Measurements from ENCODE around the gene CIRBP. TPM values are rescaled to one million over a fixed set of nuclear protein-coding genes. Genes with fewer than 3 reads are reported as not detected.

CIRBP gene
- total RNA-seq, 1 experiment from 2014 or later: 141 TPM

DNA sequence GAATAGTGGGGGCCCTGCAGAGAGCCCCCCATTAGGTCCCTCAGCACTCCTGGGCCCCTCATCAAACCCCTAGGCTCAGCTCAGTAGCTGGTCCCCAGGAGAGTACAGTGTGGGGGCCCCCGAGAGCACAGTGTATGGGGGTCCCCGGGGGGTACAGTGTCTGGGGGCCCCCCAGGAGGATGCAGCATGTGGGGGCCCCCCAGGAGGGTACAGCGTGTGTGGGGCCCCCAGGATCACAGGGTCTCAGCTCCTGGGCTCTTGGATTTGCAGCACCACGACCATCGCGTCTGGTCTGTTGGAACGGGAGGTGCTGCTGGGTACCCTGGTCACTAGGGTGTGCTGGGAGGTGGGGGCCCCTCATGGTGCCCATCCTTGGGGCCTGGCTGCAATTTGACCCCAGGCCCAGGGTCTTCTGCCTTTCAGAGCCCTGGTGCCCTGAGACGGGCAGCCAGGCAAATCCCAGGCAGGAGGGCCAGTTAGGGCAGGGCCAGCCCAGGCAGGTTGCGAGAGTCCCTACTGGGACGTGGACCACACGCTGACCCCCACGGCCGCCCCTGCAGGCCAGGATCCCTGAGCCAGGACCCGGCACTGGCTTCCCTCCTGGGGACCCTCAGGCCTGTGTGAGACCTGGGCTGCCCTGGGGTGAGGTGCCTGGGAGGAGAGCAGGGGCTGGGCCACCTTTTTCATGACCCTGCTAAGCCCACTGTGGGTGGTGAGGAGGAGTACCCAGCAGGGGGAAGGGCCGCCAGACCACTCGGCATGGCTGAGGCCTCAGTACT is 44.9 kb upstream of the CIRBP start:
- Histone ChIP-seq H3K36me3 (ENCODE audit: insufficient read depth, low read length) (no peaks in the 10 kb centered on the region), H3K9me2 (replicated peaks; ENCODE audit: insufficient read depth, low read length) (no peaks in the 10 kb centered on the region)

DNA sequence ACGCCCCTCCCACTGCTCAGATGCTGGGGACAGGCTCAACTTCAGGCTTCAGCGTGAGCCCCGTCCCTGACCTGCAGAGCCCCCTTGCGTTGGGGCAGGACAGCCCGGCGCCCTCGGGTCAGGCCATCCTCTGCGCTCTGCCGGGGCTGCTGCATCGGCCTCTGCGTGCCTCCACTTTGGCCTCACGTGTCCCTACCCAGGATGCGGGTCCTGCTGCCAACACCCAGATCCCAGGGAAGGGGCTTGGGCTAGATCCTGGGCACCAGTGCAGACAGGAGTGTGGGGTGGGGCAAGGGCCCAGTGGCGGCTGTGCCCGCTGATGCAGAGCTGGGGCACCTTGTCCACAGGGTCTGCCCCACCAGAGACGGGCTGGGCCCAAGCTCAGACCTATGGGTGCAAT is 44.3 kb upstream of the CIRBP start:
- Histone ChIP-seq H3K36me3 (ENCODE audit: insufficient read depth, low read length) (no peaks in the 10 kb centered on the region), H3K4me1 (ENCODE audit: low read length) (peaks cover 13% of the 10 kb centered on the region), H3K27me3 (ENCODE audit: low read length) (no peaks in the 10 kb centered on the region), H3K4me3 (ENCODE audit: low read length) (no peak overlapping the region), H3K9ac (ENCODE audit: low read length) (no peak overlapping the region), H3K9me2 (replicated peaks; ENCODE audit: insufficient read depth, low read length) (no peaks in the 10 kb centered on the region), H3K4me2 (ENCODE audit: low read depth, low read length, poor library complexity, severe bottlenecking) (no peak overlapping the region), H3K9me3 (ENCODE audit: low read length) (no peaks in the 10 kb centered on the region), H3K79me2 (ENCODE audit: low read length) (0 out of 2 replicates have a peak, but pooled peaks cover 4% of the 10 kb centered on the region), H3K27ac (ENCODE audit: low read length) (no peak overlapping the region), H4K20me1 (ENCODE audit: insufficient read depth, low read depth, low read length) (peaks cover 6% of the 10 kb centered on the region; the same call in 1 of the 2 replicates), H2AFZ (ENCODE audit: low read length) (no peak overlapping the region)
- no peak for DNase-seq

More for the DNA sequence above, 44.9 kb upstream of the CIRBP start:
- H3K79me2 ChIP-seq (ENCODE audit: low read length): 0 out of 2 replicates have a peak, but pooled peaks cover 4% of the 10 kb centered on the region
- no peak overlapping the region for H3K4me2 ChIP-seq (ENCODE audit: low read depth, low read length, poor library complexity, severe bottlenecking)
- no peak overlapping the region for H3K27ac ChIP-seq (ENCODE audit: low read length)
- no peak overlapping the region for H2AFZ ChIP-seq (ENCODE audit: low read length)
- H3K4me3 ChIP-seq (ENCODE audit: low read length): no peak overlapping the region
- H4K20me1 ChIP-seq (ENCODE audit: insufficient read depth, low read depth, low read length): peaks cover 6% of the 10 kb centered on the region; the same call in 1 of the 2 replicates
- no peaks in the 10 kb centered on the region for H3K27me3 ChIP-seq (ENCODE audit: low read length)
- no peak for DNase-seq
- H3K9ac ChIP-seq (ENCODE audit: low read length): no peak overlapping the region
- H3K4me1 ChIP-seq (ENCODE audit: low read length): peaks cover 15% of the 10 kb centered on the region
- H3K9me3 ChIP-seq (ENCODE audit: low read length): no peaks in the 10 kb centered on the region

DNA sequence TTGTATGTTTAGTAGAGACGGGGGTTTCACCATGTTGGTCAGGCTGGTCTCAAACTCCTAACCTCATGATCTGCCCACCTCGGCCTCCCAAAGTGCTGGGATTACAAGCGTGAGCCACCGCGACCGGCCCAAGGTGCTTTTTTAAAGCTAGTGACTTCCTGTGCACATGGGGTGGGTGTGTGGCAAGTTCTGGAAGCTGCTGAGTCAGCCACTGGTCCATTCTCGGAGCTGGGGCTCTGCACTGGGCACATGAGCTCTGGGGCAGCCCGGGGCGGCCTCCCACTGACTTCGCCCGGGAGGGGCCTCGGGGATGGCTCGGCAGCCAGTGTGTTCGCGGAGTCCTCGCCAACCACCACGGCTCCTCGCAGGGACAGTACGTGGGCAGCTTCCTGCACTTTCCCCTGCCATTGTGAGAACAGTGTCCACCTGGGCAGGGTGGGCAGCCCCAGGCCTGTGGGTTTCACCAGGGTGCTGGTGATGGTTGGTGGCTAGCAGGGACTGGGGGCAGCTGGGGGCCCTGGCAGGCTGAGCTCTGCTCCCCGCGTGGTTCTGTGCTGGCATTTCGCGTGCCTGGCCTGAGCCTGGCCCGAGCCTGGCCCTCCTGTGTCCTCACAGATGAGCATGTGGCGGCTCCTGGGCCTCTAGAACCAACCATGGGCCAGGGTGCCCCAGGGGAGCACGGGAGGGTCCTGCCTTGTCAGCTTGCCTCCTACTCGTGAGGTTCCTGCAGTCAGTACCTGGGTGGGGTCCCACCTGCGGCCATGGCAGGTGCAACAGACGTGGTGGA is 43.5 kb upstream of the CIRBP start:
- no peaks in the 10 kb centered on the region for H3K9me3 ChIP-seq (ENCODE audit: low read length)
- no peak overlapping the region for H3K9ac ChIP-seq (ENCODE audit: low read length)
- H3K4me3 ChIP-seq (ENCODE audit: low read length): no peak overlapping the region
- H3K27me3 ChIP-seq (ENCODE audit: low read length): no peaks in the 10 kb centered on the region
- H4K20me1 ChIP-seq (ENCODE audit: insufficient read depth, low read depth, low read length): peaks cover 6% of the 10 kb centered on the region; the same call in 1 of the 2 replicates
- H3K36me3 ChIP-seq (ENCODE audit: insufficient read depth, low read length): no peaks in the 10 kb centered on the region
- H3K27ac ChIP-seq (ENCODE audit: low read length): no peak overlapping the region
- no peak for DNase-seq
- no peaks in the 10 kb centered on the region for H3K9me2 ChIP-seq (replicated peaks; ENCODE audit: insufficient read depth, low read length)
- H2AFZ ChIP-seq (ENCODE audit: low read length): no peak overlapping the region
- peaks cover 5% of the 10 kb centered on the region for H3K4me1 ChIP-seq (ENCODE audit: low read length)
- H3K4me2 ChIP-seq (ENCODE audit: low read depth, low read length, poor library complexity, severe bottlenecking): no peak overlapping the region
- 0 out of 2 replicates have a peak, but pooled peaks cover 4% of the 10 kb centered on the region for H3K79me2 ChIP-seq (ENCODE audit: low read length)

DNA sequence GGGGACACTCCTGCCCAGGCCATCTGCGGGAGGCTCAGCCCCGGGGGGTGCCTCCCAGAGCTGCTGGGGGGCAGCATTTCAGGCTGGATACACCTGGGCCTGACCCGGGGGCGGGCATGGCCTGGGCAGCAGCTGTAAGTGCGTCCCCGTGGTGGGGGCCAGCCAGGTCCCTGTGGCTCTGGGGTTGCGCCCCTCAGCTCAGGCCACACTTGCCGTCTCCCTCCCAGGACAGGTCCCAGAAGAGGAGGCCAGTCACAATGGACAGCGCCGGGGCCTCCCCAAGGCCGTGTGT is 43.0 kb upstream of the CIRBP start:
- no peak overlapping the region for H3K9ac ChIP-seq (ENCODE audit: low read length)
- no peaks in the 10 kb centered on the region for H3K9me2 ChIP-seq (replicated peaks; ENCODE audit: insufficient read depth, low read length)
- H3K4me3 ChIP-seq (ENCODE audit: low read length): no peak overlapping the region
- H3K4me2 ChIP-seq (ENCODE audit: low read depth, low read length, poor library complexity, severe bottlenecking): no peak overlapping the region
- H3K27me3 ChIP-seq (ENCODE audit: low read length): no peaks in the 10 kb centered on the region
- H2AFZ ChIP-seq (ENCODE audit: low read length): no peak overlapping the region
- H3K27ac ChIP-seq (ENCODE audit: low read length): no peak overlapping the region
- H3K4me1 ChIP-seq (ENCODE audit: low read length): peaks cover 5% of the 10 kb centered on the region
- H3K36me3 ChIP-seq (ENCODE audit: insufficient read depth, low read length): no peaks in the 10 kb centered on the region
- H4K20me1 ChIP-seq (ENCODE audit: insufficient read depth, low read depth, low read length): peaks cover 6% of the 10 kb centered on the region; the same call in 1 of the 2 replicates
- no peak for DNase-seq
- H3K9me3 ChIP-seq (ENCODE audit: low read length): no peaks in the 10 kb centered on the region
- 0 out of 2 replicates have a peak, but pooled peaks cover under 1% of the 10 kb centered on the region for H3K79me2 ChIP-seq (ENCODE audit: low read length)

DNA sequence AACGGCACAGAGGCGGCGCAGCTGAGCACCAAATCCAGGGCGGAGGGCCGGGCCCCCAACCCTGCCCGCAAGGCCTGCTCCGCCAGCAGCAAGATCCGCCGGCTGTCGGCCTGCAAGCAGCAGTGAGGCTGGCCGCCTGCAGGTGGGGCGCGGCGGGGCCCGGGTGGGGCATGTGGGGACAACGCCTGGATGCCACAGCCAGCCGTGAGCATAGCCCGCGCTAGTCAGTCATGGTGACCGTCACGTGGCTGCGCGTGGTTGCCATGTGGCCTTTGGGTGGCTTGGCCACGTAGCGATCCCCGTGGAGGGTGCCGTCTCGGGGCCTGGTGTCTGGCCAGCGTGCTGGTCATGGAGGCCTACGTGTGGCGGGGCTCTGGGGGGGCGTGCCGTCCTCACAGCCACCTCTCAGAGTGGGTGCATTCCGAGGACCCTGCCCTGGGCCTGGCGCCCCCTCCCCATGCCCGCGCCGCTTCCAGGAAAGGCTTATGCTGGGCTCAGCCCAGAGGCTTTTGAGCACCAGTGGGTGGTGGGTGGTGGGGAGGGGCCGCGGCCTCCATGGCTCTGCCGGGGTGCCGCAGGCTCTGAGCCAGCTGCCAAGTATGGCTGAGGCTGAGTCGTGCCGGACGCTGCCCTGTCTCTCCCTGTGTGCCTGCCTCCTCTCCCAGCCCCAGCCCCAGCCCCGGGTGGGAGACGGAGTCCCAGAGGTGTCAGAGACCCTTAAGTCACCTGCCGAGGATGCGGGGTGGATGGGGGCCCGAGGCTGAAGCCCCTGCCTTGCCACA is 42.4 kb upstream of the CIRBP start:
- no peak for DNase-seq
- peaks cover 6% of the 10 kb centered on the region; the same call in 1 of the 2 replicates for H4K20me1 ChIP-seq (ENCODE audit: insufficient read depth, low read depth, low read length)
- H3K9me3 ChIP-seq (ENCODE audit: low read length): no peaks in the 10 kb centered on the region
- no peak overlapping the region for H3K27ac ChIP-seq (ENCODE audit: low read length)
- no peaks in the 10 kb centered on the region for H3K27me3 ChIP-seq (ENCODE audit: low read length)
- no peaks in the 10 kb centered on the region for H3K36me3 ChIP-seq (ENCODE audit: insufficient read depth, low read length)
- H3K79me2 ChIP-seq (ENCODE audit: low read length): no peaks in the 10 kb centered on the region
- H3K4me2 ChIP-seq (ENCODE audit: low read depth, low read length, poor library complexity, severe bottlenecking): no peak overlapping the region
- no peak overlapping the region for H2AFZ ChIP-seq (ENCODE audit: low read length)
- H3K9me2 ChIP-seq (replicated peaks; ENCODE audit: insufficient read depth, low read length): no peaks in the 10 kb centered on the region
- no peak overlapping the region for H3K9ac ChIP-seq (ENCODE audit: low read length)
- H3K4me3 ChIP-seq (ENCODE audit: low read length): no peak overlapping the region
- peaks cover 5% of the 10 kb centered on the region for H3K4me1 ChIP-seq (ENCODE audit: low read length)

DNA sequence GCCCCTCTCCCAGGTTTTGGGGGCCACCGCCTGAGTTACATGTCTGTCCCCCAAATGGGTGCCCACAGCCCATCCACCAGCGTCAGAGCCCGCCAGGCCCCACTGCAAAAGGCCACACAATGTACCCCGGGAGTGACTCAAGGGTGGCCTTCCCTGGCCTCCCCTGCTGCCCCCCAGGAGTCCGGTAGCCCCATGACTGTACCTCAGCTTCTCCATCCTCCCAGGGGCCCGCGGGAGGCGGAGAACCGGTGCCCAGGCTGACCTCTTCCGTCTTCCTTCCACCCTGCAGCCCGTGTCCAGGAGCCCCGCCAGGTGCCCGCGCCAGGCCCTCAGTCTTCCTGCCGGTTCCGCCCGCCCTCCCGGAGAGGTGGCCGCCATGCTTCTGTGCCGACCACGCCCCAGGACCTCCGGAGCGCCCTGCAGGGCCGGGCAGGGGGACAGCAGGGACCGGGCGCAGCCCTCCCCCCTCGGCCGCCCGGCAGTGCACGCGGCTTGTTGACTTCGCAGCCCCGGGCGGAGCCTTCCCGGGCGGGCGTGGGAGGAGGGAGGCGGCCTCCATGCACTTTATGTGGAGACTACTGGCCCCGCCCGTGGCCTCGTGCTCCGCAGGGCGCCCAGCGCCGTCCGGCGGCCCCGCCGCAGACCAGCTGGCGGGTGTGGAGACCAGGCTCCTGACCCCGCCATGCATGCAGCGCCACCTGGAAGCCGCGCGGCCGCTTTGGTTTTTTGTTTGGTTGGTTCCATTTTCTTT is 41.7 kb upstream of the CIRBP start:
- Histone ChIP-seq H3K79me2 (ENCODE audit: low read length) (no peaks in the 10 kb centered on the region), H3K4me1 (ENCODE audit: low read length) (peaks cover 5% of the 10 kb centered on the region), H3K9ac (ENCODE audit: low read length) (no peak overlapping the region), H3K36me3 (ENCODE audit: insufficient read depth, low read length) (no peaks in the 10 kb centered on the region), H4K20me1 (ENCODE audit: insufficient read depth, low read depth, low read length) (peaks cover 6% of the 10 kb centered on the region; the same call in 1 of the 2 replicates), H3K27me3 (ENCODE audit: low read length) (no peaks in the 10 kb centered on the region), H3K4me3 (ENCODE audit: low read length) (no peak overlapping the region), H3K4me2 (ENCODE audit: low read depth, low read length, poor library complexity, severe bottlenecking) (no peak overlapping the region), H3K9me3 (ENCODE audit: low read length) (no peaks in the 10 kb centered on the region), H3K9me2 (replicated peaks; ENCODE audit: insufficient read depth, low read length) (no peaks in the 10 kb centered on the region), H2AFZ (ENCODE audit: low read length) (no peak overlapping the region), H3K27ac (ENCODE audit: low read length) (no peak overlapping the region)
- DNase-seq: no peak

DNA sequence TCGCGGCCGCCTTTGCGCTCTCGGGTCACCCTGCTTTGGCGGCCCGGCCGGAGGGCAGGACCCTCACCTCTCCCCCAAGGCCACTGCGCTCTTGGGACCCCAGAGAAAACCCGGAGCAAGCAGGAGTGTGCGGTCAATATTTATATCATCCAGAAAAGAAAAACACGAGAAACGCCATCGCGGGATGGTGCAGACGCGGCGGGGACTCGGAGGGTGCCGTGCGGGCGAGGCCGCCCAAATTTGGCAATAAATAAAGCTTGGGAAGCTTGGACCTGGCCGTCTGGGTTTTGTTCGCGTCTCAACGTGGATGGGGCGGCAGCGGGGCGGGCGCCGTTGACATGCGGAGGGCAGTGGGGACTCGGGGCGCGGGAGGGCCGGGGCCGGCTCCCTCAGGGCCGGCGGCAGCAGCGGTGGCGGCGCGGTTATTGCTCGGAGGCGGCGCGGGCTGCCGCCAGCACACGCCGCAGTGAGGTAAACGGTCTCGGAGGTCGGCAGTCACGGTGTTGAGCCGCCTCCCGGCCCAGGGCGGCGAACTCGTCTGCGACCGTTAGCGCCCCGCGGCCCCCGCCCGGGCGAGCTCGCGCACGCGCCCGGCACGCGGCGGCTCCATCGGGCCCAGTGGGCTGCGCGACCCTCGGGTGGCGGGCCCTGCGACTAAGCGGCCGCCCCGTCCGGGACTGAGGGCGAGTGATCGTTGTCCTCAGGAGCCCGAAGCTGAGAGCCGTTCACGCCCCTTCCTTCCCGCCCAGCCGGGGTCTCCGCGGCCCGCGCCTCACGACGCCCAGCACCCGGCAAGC is 40.8 kb upstream of the CIRBP start:
- Histone ChIP-seq H2AFZ (ENCODE audit: low read length) (no peak overlapping the region), H3K79me2 (ENCODE audit: low read length) (no peaks in the 10 kb centered on the region), H3K27me3 (ENCODE audit: low read length) (no peaks in the 10 kb centered on the region), H3K9me2 (replicated peaks; ENCODE audit: insufficient read depth, low read length) (no peaks in the 10 kb centered on the region), H3K4me3 (ENCODE audit: low read length) (no peak overlapping the region), H4K20me1 (ENCODE audit: insufficient read depth, low read depth, low read length) (no peaks in the 10 kb centered on the region), H3K27ac (ENCODE audit: low read length) (no peak overlapping the region), H3K4me1 (ENCODE audit: low read length) (peaks cover 3% of the 10 kb centered on the region; the same call in 1 of the 2 replicates), H3K4me2 (ENCODE audit: low read depth, low read length, poor library complexity, severe bottlenecking) (no peak overlapping the region), H3K9ac (ENCODE audit: low read length) (no peak overlapping the region), H3K36me3 (ENCODE audit: insufficient read depth, low read length) (no peaks in the 10 kb centered on the region), H3K9me3 (ENCODE audit: low read length) (no peaks in the 10 kb centered on the region)
- no peak for DNase-seq

Data from Karpas-422 (cell line).